HepG2 (cell line): ENCODE measurements around the gene TMEM258. TPM values are rescaled to one million over a fixed set of nuclear protein-coding genes. Genes with fewer than 3 reads are reported as not detected.
A peak's percentile ranks its signal among the peaks of the same experiment; 100 is the strongest.

Experiments
- ATAC-seq: fragments of 200-7000 bp; cut with Tn5 transposase; 3 replicates; pipeline ENCODE4 v1.9.1; 2020; ENCODE audit warnings: mild to moderate bottlenecking, moderate library complexity
- BruUV-seq: library from RNA; stranded (reverse); fragments of 400-500 nt; replicated peaks from 2 replicates; lab custom pipeline; 2021; lab: Mats Ljungman, UMichigan
- CTCF ChIA-PET: fragments of 300-600 bp; formaldehyde crosslinking; extraction: SDS; loops from one replicate; lab custom pipeline; 2021; ENCODE audit warnings: low total read pairs, inconsistent platforms, low intra/inter-chr PET ratio; lab: Yijun Ruan, JAX
- POLR2A ChIA-PET: fragments of 350-600 bp; sonication (Branson Sonifier 250); formaldehyde crosslinking; loops from one replicate; lab custom pipeline; 2020; ENCODE audit warnings: antibody characterized with exemption, inconsistent platforms; lab: Yijun Ruan, JAX
- DNase-seq: peaks from one replicate; pipeline ENCODE4 v3.0.0-alpha.2; 2015; ENCODE audit warnings: low spot score
- FAIRE-seq: peaks from 3 replicates; lab custom pipeline; 2011; peaks lifted over from hg19 to GRCh38; lab: Jason Lieb, UNC
- H2AFZ ChIP-seq: one replicate; pipeline ENCODE4 v1.6.1; 2011; ENCODE audit warnings: low read length, inconsistent platforms
- H3K27ac ChIP-seq: fragments of 300-600 bp; 3 replicates; pipeline ENCODE4 v1.8.0; 2011; ENCODE audit warnings: mixed run types, mild to moderate bottlenecking, mixed read lengths, low read length, inconsistent platforms; ENCODE audit not compliant: insufficient read depth; ENCODE audit errors: extremely low read length
- H3K27me3 ChIP-seq, 2 experiments: fragments of 200-600 bp in 1 of 2; 2 replicates in 1 of 2; 3 replicates in 1 of 2; pipeline versions ENCODE4 v1.6.0 to v1.8.0; 2011; ENCODE audit warnings: low read length in 2 of 2, mild to moderate bottlenecking in 2 of 2, moderate library complexity in 2 of 2, inconsistent platforms in 1 of 2; ENCODE audit not compliant: insufficient read depth in 2 of 2, control insufficient read depth in 1 of 2
- H3K36me3 ChIP-seq, 2 experiments: fragments of 200-600 bp in 1 of 2; replicated peaks in 1 of 2; 2 replicates in 1 of 2; 3 replicates in 1 of 2; pipeline versions ENCODE4 v1.5.1 to v1.8.0; 2011; ENCODE audit warnings: low read length in 2 of 2, inconsistent platforms in 1 of 2; ENCODE audit not compliant: insufficient read depth in 2 of 2, control insufficient read depth in 1 of 2
- H3K4me1 ChIP-seq: 2 replicates; pipeline ENCODE4 v1.5.1; 2012; ENCODE audit warnings: low read length, inconsistent platforms; ENCODE audit not compliant: insufficient read depth
- H3K4me2 ChIP-seq: 2 replicates; pipeline ENCODE4 v1.6.0; 2011; ENCODE audit warnings: low read depth, low read length, inconsistent platforms
- H3K4me3 ChIP-seq, 3 experiments: fragments of 200-600 bp in 1 of 3; sonication (generic), shearing (Covaris generic) in 1 of 3; replicated peaks in 1 of 3; 2 replicates each; pipeline ENCODE4 v1.5.1; 2011 to 2016; ENCODE audit warnings: low read length in 3 of 3, inconsistent platforms in 2 of 3, low read depth in 2 of 3, mild to moderate bottlenecking in 2 of 3, control low read depth in 1 of 3, mixed read lengths in 1 of 3; ENCODE audit not compliant: insufficient read depth in 1 of 3
- H3K79me2 ChIP-seq: one replicate; pipeline ENCODE4 v1.6.1; 2011; ENCODE audit warnings: low read length, inconsistent platforms; ENCODE audit not compliant: insufficient read depth
- H3K9ac ChIP-seq: 2 replicates; pipeline ENCODE4 v1.6.0; 2011; ENCODE audit warnings: mild to moderate bottlenecking, low read depth, low read length, inconsistent platforms; ENCODE audit not compliant: insufficient read depth
- H3K9me3 ChIP-seq: 2 replicates; pipeline ENCODE4 v1.5.1; 2012; ENCODE audit warnings: mild to moderate bottlenecking, low read length
- H4K20me1 ChIP-seq: 2 replicates; pipeline ENCODE4 v1.6.0; 2011; ENCODE audit warnings: inconsistent platforms, mild to moderate bottlenecking, low read length, moderate library complexity; ENCODE audit not compliant: insufficient read depth
- ISL2 ChIP-seq: sonication (generic); formaldehyde crosslinking; IDR thresholded peaks from 2 replicates; pipeline ENCODE4 v1.5.0; 2020; ENCODE audit warnings: missing genetic modification reagents
- MEIS1 ChIP-seq: sonication (generic); formaldehyde crosslinking; IDR thresholded peaks from 2 replicates; pipeline ENCODE4 v1.9.0; 2021; ENCODE audit warnings: mild to moderate bottlenecking, missing genetic modification reagents, moderate library complexity, borderline replicate concordance
- RBM22 ChIP-seq: fragments of 200-400 bp; formaldehyde crosslinking; optimal IDR thresholded peaks from 2 replicates; pipeline ENCODE3; 2017; ENCODE audit warnings: mild to moderate bottlenecking, low read length, moderate library complexity
- U2AF2 ChIP-seq: fragments of 200-400 bp; formaldehyde crosslinking; IDR thresholded peaks from 2 replicates; pipeline ENCODE4 v1.6.1; 2017; ENCODE audit warnings: low read depth, mild to moderate bottlenecking, low read length
- XRCC5 ChIP-seq: fragments of 200-400 bp; formaldehyde crosslinking; optimal IDR thresholded peaks from 2 replicates; pipeline ENCODE3; 2017; ENCODE audit warnings: mild to moderate bottlenecking, low read length
- ZNF263 ChIP-seq: sonication (generic); formaldehyde crosslinking; IDR thresholded peaks from 2 replicates; pipeline ENCODE4 v1.4.0; 2020; ENCODE audit warnings: missing genetic modification reagents
- WGBS: methylation state at CpG from one replicate; pipeline ENCODE4 v1.1.6; 2017; ENCODE audit warnings: low lambda C conversion rate; 5-methylcytosine and 5-hydroxymethylcytosine counted together
- in situ Hi-C: cut with HindIII; loops from 2 replicates; pipeline ENCODE4 v1.10.0; 2017; ENCODE audit warnings: low pct_unique_long_range_greater_than_20kb; ENCODE audit not compliant: extremely low pct_ligation_motif_present
- intact Hi-C: fragments of 100-400 bp; cut with micrococcal nuclease; formaldehyde crosslinking; loops from one replicate; pipeline ENCODE4 v1.10.0; 2022; ENCODE audit not compliant: unreplicated experiment
- polyA plus RNA-seq, 8 experiments: library from polyadenylated mRNA; depleted of rRNA in 3 of 8; stranded (reverse) in 7 of 8; unstranded in 1 of 8; fragments of >200 nt; fragmentation: Illumina TruSeq in 4 of 8; extraction: Trizol in 4 of 8; gene quantifications; 2 replicates each; pipeline versions ENCODE4 v1.2.1 to v1.2.3, GENCODE V29; 2011 to 2016; ENCODE audit warnings: low read depth in 4 of 8, missing spikeins in 1 of 8, mixed read lengths in 1 of 8; ENCODE audit not compliant: insufficient read depth in 1 of 8
- total RNA-seq, 5 experiments: library from RNA; depleted of rRNA; stranded (reverse); fragments of >200 nt; fragmentation: Illumina TruSeq; extraction: Trizol; gene quantifications; 2 replicates each; pipeline ENCODE4 v1.2.3, GENCODE V29; 2016; ENCODE audit warnings: low read depth in 1 of 5
- TF ChIP-seq, protein P1 (sequence below): sonication (generic); formaldehyde crosslinking; IDR thresholded peaks from 2 replicates; pipeline ENCODE4 v1.4.0; 2020; ENCODE audit warnings: missing genetic modification reagents, borderline replicate concordance

TMEM258 gene
- total and polyA plus RNA-seq, 2 of the 13 experiments (the other 11 are each of a cell fraction or from before 2014, with no cell fraction given) = 175 to 424 TPM

DNA sequence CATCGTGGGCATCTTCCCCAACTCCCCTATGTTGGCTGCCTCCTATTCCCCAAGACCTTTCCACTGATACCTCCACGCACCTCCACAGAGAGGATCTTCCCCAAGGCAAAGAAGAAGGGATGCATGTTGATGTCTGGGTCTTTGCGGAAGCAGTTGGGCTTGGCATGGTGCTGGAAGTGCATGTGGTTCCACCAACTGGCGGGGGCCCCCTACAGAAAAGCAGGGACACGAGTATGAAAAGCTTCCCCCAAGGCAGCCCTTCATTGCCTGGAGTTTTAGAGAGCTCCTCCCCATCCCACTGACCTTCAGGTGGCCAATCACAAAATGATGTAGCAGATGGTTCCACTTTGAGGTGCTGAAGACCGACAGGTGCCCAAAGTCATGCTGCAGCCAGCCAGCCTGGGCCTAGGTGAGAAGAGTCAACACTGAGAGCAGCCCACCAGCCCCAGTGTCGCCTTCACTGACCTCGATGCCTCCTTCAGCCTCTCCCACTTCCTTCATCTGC lies 18.3 kb upstream of the TMEM258 start:
- BruUV-seq = no TSS peak
- no peak overlapping the region for H3K9ac ChIP-seq
- in situ Hi-C loops = no loop called here
- H3K9me3 ChIP-seq = no peaks in the 10 kb centered on the region
- H3K27me3 ChIP-seq = no peaks in the 10 kb centered on the region; a peak in 1 of 5 replicates
- H3K36me3 ChIP-seq = peaks cover 27 to 72% of the 10 kb centered on the region in 2 experiments
- no peak for ATAC-seq
- no peak for DNase-seq
- POLR2A ChIA-PET = no interaction called here
- WGBS = 99% methylated on average over 8 of the region's 8 CpGs
- CTCF ChIA-PET = no interaction called here
- H3K79me2 ChIP-seq = peaks cover 14% of the 10 kb centered on the region
- intact Hi-C loops = no loop called here
- H3K4me1 ChIP-seq = peaks cover 19% of the 10 kb centered on the region
- no peak overlapping the region for H3K4me3 ChIP-seq
- TF ChIP-seq ZNF263 (CRISPR knock-in tag) (no peak), XRCC5 (no peak), U2AF2 (no peak), MEIS1 (no peak)
- TF ChIP-seq, protein P1, sequence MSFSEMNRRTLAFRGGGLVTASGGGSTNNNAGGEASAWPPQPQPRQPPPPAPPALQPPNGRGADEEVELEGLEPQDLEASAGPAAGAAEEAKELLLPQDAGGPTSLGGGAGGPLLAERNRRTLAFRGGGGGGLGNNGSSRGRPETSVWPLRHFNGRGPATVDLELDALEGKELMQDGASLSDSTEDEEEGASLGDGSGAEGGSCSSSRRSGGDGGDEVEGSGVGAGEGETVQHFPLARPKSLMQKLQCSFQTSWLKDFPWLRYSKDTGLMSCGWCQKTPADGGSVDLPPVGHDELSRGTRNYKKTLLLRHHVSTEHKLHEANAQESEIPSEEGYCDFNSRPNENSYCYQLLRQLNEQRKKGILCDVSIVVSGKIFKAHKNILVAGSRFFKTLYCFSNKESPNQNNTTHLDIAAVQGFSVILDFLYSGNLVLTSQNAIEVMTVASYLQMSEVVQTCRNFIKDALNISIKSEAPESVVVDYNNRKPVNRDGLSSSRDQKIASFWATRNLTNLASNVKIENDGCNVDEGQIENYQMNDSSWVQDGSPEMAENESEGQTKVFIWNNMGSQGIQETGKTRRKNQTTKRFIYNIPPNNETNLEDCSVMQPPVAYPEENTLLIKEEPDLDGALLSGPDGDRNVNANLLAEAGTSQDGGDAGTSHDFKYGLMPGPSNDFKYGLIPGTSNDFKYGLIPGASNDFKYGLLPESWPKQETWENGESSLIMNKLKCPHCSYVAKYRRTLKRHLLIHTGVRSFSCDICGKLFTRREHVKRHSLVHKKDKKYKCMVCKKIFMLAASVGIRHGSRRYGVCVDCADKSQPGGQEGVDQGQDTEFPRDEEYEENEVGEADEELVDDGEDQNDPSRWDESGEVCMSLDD = no peak
- TF ChIP-seq, all 625 proteins: peak for 0
- H3K27ac ChIP-seq = no peak overlapping the region
- H4K20me1 ChIP-seq = no peaks in the 10 kb centered on the region
- H2AFZ ChIP-seq = no peak overlapping the region
- no peak overlapping the region for H3K4me2 ChIP-seq
- FAIRE-seq = no peak

DNA sequence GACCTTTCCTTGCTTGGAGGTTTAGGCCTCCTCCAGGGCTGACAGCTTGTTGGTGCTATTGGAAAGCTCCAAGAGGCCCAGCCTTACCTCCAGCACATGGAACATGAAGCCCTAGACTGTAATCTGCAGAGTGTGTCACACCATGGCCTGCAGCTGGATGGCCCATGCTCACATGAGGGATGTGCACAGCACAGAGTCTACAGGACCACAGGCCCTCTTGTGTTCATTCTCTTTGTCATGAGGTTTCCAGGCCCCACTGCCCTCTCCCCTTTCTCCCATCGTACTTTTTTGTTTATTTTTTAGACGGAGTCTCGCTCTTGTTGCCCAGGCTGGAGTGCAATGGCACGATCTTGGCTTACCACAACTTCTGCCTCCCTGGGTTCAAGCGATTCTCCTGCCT lies 14.4 kb upstream of the TMEM258 start:
- FAIRE-seq (no peak), ATAC-seq (no peak; the same call in 2 of the 3 replicates), DNase-seq (no peak)
- Histone ChIP-seq H3K9me3 (no peaks in the 10 kb centered on the region), H3K27me3 (no peaks in the 10 kb centered on the region; a peak in 1 of 5 replicates), H2AFZ (no peak overlapping the region), H3K4me1 (no peaks in the 10 kb centered on the region), H3K27ac (no peak overlapping the region), H3K36me3 (peaks cover 33 to 92% of the 10 kb centered on the region in 2 experiments), H3K4me2 (no peak overlapping the region), H3K4me3 (no peak overlapping the region), H3K9ac (no peak overlapping the region), H4K20me1 (no peaks in the 10 kb centered on the region), H3K79me2 (no peaks in the 10 kb centered on the region)
- ChIA-PET POLR2A (interaction anchor here (1.8 kb wide), 1 partner anchor 8 kb away, joined by 6 read pairs; no protein-coding TSS in a partner anchor), CTCF (no interaction called here)
- WGBS = 97% methylated on average over 5 of the region's 5 CpGs
- intact Hi-C loops = no loop called here
- BruUV-seq = no TSS peak
- TF ChIP-seq RBM22 (peak; percentile 71), ISL2 (CRISPR knock-in tag) (no peak)
- in situ Hi-C loops = no loop called here
